A673 (cell line): ENCODE results near the gene ZNF205.
A peak's percentile ranks its signal among the peaks of the same experiment; 100 is the strongest.

ENCODE experiments used
- EZH2 ChIP-seq: fragments of 200-600 bp; sonication (generic); IDR thresholded peaks from 2 replicates; pipeline ENCODE4 v1.6.1; 2017; ENCODE audit warnings: borderline replicate concordance, low read depth, mild to moderate bottlenecking, mixed read lengths, antibody characterized with exemption, low read length; ENCODE audit not compliant: poor library complexity, severe bottlenecking
- TF ChIP-seq, protein P1 (sequence below): fragments of 300-800, 200-600 bp; sonication (generic); conservative IDR thresholded peaks from 2 replicates; pipeline ENCODE4 v1.5.1; 2017; ENCODE audit warnings: low read depth, mild to moderate bottlenecking, antibody characterized with exemption, low read length, moderate library complexity, mixed read lengths

GRCh38 chr16:3094289-3095027 lies 17.9 kb upstream of the ZNF205 start:
- TF ChIP-seq, protein P1, sequence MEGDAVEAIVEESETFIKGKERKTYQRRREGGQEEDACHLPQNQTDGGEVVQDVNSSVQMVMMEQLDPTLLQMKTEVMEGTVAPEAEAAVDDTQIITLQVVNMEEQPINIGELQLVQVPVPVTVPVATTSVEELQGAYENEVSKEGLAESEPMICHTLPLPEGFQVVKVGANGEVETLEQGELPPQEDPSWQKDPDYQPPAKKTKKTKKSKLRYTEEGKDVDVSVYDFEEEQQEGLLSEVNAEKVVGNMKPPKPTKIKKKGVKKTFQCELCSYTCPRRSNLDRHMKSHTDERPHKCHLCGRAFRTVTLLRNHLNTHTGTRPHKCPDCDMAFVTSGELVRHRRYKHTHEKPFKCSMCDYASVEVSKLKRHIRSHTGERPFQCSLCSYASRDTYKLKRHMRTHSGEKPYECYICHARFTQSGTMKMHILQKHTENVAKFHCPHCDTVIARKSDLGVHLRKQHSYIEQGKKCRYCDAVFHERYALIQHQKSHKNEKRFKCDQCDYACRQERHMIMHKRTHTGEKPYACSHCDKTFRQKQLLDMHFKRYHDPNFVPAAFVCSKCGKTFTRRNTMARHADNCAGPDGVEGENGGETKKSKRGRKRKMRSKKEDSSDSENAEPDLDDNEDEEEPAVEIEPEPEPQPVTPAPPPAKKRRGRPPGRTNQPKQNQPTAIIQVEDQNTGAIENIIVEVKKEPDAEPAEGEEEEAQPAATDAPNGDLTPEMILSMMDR = peak; percentile 81
- TF ChIP-seq EZH2 = no peak
